H1 (cell line): ENCODE data around the gene SLC25A21. TPM values are rescaled to one million over a fixed set of nuclear protein-coding genes. Genes with fewer than 3 reads are reported as not detected.

Experiments used
- CBX5 ChIP-seq: fragments of 300-800, 300-1000 bp; sonication (generic); IDR thresholded peaks from 2 replicates; pipeline ENCODE4 v1.7.1; 2016; ENCODE audit warnings: antibody characterized with exemption, low read length, low read depth
- CREB1 ChIP-seq: IDR thresholded peaks from 2 replicates; pipeline ENCODE4 v1.6.1; 2012; ENCODE audit warnings: inconsistent platforms
- POLR2A ChIP-seq, 2 experiments: IDR thresholded peaks; 1 replicate in 1 of 2; 2 replicates in 1 of 2; pipeline ENCODE4 v1.6.1; 2011; ENCODE audit warnings: low read depth in 2 of 2, low read length in 2 of 2, mild to moderate bottlenecking in 2 of 2; ENCODE audit errors: control extremely low read depth in 1 of 2
- TAF7 ChIP-seq: optimal IDR thresholded peaks from 2 replicates; pipeline ENCODE3; 2011; ENCODE audit warnings: low read depth, mild to moderate bottlenecking, inconsistent platforms, low read length, moderate library complexity, borderline replicate concordance
- polyA plus RNA-seq, 7 experiments: library from polyadenylated mRNA; depleted of rRNA in 3 of 7; stranded (reverse) in 5 of 7; unstranded in 2 of 7; fragments of >200 nt in 5 of 7; fragments of 200-250 nt in 2 of 7; gene quantifications; 1 replicate in 5 of 7; 2 replicates in 1 of 7; 4 replicates in 1 of 7; pipeline versions ENCODE4 v1.2.1 to v1.2.3, GENCODE V29; 2011 to 2013; ENCODE audit warnings: missing spikeins in 2 of 7, mixed read lengths in 2 of 7
- total RNA-seq: library from RNA; stranded (reverse); fragmentation: NEBNext Ultra II Directional; extraction: Animal tissue kit (Norgen Biotek cat#: 25700); gene quantifications from 2 replicates; pipeline ENCODE4 v1.2.1, GENCODE V29; 2021
- TF ChIP-seq, protein P1 (sequence below): fragments of 300-600 bp; sonication (generic); IDR thresholded peaks from 2 replicates; pipeline ENCODE4 v1.7.1; 2012; ENCODE audit warnings: low read length, moderate library complexity, mild to moderate bottlenecking, inconsistent platforms; ENCODE audit not compliant: insufficient replicate concordance

The SLC25A21 gene
- total and polyA plus RNA-seq, 2 of the 8 experiments (the other 6 are each of a cell fraction or from before 2014, with no cell fraction given) = 6.9 to 15.7 TPM

DNA sequence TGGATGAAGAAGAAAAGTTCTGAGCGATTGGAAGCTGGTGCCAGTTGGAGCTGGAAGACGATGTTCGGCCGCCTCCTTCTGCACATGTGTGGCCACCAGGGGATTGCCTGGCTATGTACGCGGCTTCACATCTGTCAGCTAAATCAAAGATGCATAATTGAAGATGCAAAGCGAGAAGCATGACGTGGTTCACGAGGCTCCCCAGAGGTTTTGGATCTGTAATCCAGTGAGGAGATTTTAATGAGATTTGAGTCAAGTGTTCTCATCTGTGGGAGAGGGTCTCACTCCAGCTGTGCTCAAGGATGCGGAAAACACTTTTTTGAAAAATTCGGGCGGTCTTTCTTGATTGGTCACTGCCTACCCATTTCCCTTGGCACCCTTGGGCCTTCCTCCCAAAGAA lies 416.2 kb downstream of the SLC25A21 start (continued):
- TF ChIP-seq, protein P1, sequence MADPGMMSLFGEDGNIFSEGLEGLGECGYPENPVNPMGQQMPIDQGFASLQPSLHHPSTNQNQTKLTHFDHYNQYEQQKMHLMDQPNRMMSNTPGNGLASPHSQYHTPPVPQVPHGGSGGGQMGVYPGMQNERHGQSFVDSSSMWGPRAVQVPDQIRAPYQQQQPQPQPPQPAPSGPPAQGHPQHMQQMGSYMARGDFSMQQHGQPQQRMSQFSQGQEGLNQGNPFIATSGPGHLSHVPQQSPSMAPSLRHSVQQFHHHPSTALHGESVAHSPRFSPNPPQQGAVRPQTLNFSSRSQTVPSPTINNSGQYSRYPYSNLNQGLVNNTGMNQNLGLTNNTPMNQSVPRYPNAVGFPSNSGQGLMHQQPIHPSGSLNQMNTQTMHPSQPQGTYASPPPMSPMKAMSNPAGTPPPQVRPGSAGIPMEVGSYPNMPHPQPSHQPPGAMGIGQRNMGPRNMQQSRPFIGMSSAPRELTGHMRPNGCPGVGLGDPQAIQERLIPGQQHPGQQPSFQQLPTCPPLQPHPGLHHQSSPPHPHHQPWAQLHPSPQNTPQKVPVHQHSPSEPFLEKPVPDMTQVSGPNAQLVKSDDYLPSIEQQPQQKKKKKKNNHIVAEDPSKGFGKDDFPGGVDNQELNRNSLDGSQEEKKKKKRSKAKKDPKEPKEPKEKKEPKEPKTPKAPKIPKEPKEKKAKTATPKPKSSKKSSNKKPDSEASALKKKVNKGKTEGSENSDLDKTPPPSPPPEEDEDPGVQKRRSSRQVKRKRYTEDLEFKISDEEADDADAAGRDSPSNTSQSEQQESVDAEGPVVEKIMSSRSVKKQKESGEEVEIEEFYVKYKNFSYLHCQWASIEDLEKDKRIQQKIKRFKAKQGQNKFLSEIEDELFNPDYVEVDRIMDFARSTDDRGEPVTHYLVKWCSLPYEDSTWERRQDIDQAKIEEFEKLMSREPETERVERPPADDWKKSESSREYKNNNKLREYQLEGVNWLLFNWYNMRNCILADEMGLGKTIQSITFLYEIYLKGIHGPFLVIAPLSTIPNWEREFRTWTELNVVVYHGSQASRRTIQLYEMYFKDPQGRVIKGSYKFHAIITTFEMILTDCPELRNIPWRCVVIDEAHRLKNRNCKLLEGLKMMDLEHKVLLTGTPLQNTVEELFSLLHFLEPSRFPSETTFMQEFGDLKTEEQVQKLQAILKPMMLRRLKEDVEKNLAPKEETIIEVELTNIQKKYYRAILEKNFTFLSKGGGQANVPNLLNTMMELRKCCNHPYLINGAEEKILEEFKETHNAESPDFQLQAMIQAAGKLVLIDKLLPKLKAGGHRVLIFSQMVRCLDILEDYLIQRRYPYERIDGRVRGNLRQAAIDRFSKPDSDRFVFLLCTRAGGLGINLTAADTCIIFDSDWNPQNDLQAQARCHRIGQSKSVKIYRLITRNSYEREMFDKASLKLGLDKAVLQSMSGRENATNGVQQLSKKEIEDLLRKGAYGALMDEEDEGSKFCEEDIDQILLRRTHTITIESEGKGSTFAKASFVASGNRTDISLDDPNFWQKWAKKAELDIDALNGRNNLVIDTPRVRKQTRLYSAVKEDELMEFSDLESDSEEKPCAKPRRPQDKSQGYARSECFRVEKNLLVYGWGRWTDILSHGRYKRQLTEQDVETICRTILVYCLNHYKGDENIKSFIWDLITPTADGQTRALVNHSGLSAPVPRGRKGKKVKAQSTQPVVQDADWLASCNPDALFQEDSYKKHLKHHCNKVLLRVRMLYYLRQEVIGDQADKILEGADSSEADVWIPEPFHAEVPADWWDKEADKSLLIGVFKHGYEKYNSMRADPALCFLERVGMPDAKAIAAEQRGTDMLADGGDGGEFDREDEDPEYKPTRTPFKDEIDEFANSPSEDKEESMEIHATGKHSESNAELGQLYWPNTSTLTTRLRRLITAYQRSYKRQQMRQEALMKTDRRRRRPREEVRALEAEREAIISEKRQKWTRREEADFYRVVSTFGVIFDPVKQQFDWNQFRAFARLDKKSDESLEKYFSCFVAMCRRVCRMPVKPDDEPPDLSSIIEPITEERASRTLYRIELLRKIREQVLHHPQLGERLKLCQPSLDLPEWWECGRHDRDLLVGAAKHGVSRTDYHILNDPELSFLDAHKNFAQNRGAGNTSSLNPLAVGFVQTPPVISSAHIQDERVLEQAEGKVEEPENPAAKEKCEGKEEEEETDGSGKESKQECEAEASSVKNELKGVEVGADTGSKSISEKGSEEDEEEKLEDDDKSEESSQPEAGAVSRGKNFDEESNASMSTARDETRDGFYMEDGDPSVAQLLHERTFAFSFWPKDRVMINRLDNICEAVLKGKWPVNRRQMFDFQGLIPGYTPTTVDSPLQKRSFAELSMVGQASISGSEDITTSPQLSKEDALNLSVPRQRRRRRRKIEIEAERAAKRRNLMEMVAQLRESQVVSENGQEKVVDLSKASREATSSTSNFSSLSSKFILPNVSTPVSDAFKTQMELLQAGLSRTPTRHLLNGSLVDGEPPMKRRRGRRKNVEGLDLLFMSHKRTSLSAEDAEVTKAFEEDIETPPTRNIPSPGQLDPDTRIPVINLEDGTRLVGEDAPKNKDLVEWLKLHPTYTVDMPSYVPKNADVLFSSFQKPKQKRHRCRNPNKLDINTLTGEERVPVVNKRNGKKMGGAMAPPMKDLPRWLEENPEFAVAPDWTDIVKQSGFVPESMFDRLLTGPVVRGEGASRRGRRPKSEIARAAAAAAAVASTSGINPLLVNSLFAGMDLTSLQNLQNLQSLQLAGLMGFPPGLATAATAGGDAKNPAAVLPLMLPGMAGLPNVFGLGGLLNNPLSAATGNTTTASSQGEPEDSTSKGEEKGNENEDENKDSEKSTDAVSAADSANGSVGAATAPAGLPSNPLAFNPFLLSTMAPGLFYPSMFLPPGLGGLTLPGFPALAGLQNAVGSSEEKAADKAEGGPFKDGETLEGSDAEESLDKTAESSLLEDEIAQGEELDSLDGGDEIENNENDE = no peak
- TF ChIP-seq POLR2A (IDR thresholded peaks at IDR 0.05; ENCODE audit: control extremely low read depth in 1 of 2, low read depth in 2 of 2, low read length in 2 of 2) = no peak
- no peak for TF ChIP-seq CREB1
- TF ChIP-seq TAF7 = no peak
- TF ChIP-seq CBX5 = no peak
